ENCODE measurements around the gene ARHGAP24.

- TF ChIP-seq CTCF (conservative IDR thresholded peaks at IDR 0.05 in 1 of 2, IDR thresholded peaks at IDR 0.05 in 1 of 2; ENCODE audit: low read depth in 1 of 2, low read length in 2 of 2) (no peak), EZH2 (IDR thresholded peaks at IDR 0.05; ENCODE audit: low read length, missing control alignments) (no peak)
Measured at GRCh38 chr4:85446141-85446861, 28.6 kb upstream of the ARHGAP24 start.
